ENCODE data around the gene NCOA5.

NCOA5 gene

DNA sequence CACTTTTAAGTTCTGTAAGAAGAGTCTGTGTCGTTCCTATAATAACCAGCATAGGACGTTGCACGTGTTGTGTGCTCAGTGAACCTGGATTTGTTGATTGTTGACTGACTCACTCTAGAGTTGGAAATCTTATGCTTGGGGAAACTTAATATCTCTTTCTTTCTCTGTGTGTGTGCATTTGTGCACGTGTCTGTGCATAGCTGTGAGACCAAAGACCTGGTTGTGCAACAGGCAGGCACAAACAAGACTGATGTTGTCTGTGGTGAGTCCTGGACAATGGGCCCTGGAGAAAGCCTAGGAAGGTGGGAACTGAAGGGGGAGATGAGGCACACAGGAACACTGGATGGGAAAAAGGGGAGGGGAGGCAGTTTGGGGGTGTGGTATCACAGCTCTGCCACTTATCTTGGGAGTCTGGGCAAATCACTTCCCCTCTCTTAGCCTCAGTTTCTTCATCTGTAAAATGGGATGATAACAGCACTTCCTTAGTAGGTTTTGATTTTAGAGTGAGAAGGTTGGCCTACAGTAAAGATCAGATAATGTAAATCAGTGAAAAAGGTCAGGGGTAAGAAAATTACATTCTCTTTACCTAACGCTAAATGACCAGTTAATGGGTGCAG lies 36.8 kb upstream of the NCOA5 start:
- Histone ChIP-seq H3K27ac (no peak overlapping the region), H3K4me3 (no peak overlapping the region)
- TF ChIP-seq, protein P1, sequence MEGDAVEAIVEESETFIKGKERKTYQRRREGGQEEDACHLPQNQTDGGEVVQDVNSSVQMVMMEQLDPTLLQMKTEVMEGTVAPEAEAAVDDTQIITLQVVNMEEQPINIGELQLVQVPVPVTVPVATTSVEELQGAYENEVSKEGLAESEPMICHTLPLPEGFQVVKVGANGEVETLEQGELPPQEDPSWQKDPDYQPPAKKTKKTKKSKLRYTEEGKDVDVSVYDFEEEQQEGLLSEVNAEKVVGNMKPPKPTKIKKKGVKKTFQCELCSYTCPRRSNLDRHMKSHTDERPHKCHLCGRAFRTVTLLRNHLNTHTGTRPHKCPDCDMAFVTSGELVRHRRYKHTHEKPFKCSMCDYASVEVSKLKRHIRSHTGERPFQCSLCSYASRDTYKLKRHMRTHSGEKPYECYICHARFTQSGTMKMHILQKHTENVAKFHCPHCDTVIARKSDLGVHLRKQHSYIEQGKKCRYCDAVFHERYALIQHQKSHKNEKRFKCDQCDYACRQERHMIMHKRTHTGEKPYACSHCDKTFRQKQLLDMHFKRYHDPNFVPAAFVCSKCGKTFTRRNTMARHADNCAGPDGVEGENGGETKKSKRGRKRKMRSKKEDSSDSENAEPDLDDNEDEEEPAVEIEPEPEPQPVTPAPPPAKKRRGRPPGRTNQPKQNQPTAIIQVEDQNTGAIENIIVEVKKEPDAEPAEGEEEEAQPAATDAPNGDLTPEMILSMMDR (IDR thresholded peaks at IDR 0.05): no peak
- no peak for DNase-seq (ENCODE audit: low spot score)

DNA sequence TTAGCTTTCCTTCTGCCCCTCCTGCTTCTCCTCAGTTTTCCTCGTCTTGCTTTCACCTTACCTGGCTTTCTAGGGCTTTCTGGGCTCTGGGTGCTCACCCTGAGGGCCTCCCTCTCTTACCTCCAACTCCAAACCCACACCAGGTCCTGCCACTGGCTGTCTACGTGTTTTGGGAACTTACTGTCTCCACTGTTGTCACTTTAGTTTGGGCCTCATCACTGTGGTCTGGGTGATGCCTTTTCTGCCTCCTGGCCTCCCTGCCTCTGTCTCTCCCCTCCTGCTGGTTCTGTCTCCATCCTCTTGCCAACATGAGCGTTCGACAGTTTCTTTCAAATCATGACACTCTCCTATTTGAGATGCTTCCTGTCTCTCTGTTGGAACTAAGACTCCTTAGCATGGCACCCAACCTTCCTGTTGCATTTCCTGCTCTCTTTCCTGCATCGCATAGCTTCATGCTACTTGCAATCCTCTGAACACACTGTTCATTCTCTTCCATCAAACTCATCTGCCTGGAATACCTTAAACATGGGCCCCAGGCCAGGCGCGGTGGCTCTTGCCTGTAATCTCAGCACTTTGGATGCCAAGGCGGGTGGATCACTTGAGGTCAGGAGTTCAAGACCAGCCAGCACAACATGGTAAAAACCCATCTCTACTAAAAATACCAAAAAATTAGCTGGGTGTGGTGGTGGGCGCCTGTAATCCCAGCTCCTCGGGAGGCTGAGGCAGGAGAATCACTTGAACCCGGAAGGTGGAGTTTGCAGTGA lies 33.9 kb upstream of the NCOA5 start:
- TF ChIP-seq, protein P1 (IDR thresholded peaks at IDR 0.05): no peak
- DNase-seq (ENCODE audit: low spot score): no peak
- H3K4me3 ChIP-seq: no peak overlapping the region
- H3K27ac ChIP-seq: no peak overlapping the region

GRCh38 chr20:46122516-46123481 lies 33.0 kb upstream of the NCOA5 start:
- TF ChIP-seq, protein P1 (IDR thresholded peaks at IDR 0.05): no peak
- no peak overlapping the region for H3K4me3 ChIP-seq
- peak; percentile 33 for DNase-seq (ENCODE audit: low spot score)
- no peak overlapping the region for H3K27ac ChIP-seq

- DNase-seq (ENCODE audit: low spot score): peak; percentile 58
- H3K4me3 ChIP-seq: no peak overlapping the region
- TF ChIP-seq, protein P1 (IDR thresholded peaks at IDR 0.05): no peak
- no peak overlapping the region for H3K27ac ChIP-seq
These were observed 32.3 kb upstream of the NCOA5 start for GRCh38 chr20:46122071-46122470.

DNA sequence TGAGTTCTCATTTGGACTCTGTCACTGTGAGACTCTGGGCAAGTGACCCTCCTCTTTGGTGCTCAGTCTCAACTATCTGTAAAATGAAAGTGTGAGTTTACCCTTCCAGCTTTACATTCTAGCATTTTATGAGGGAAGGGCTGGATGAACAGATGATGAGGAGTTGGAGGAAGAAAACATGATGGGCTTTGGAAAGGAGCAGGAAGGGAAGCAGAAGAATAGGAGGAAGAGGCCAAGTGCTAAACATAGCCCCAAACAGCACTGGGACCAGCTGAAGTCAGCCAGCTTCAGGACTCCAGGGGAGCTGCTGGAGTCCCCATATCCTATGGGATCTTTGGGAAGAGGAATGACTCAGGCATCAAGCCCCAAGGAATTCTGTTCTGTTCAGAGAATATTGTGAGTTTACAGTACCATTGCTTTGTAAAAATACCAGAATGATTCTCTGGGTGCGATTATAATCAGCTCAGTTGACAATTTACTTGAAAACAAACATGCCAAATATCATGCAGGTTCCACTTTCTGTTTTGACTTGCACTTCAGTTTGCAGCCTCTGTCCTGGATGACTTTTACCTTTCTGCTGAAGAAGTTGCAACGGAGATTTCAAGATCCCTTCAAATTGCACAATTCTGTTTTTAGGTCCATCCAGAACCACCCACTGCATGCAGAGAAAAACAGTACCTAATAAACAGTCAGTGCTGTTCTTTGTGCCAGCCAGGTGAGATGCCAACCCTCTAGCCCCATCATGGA lies 31.6 kb upstream of the NCOA5 start:
- no peak overlapping the region for H3K4me3 ChIP-seq
- H3K27ac ChIP-seq: peak overlapping the region in 1 of 2 donors; percentile 33
- TF ChIP-seq, protein P1 (IDR thresholded peaks at IDR 0.05): no peak
- DNase-seq (ENCODE audit: low spot score): no peak

DNA sequence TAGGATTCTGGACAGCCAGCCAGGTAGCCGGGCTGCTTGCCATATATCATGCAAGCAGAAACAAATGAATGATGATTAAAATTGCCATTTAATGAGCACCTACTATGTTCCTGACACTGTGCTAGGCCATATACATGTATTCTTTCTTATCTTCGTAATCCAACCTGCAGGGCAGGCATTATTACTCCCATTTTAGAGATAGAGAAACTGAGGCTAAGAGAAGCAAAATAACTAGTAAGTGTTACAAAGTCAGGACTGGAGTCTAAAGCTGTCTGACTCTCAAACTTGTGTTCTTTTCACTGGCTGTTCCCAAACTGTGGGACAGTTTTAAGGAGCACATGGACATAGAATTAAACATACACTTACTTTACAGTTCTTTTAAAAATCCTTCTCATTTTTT lies 30.4 kb upstream of the NCOA5 start:
- H3K4me3 ChIP-seq: no peak overlapping the region
- DNase-seq (ENCODE audit: low spot score): no peak
- TF ChIP-seq, protein P1 (IDR thresholded peaks at IDR 0.05): no peak
- H3K27ac ChIP-seq: no peak overlapping the region

Data from coronary artery (tissue), 2 donors.